ENCODE measurements around the gene GPR137.

DNA sequence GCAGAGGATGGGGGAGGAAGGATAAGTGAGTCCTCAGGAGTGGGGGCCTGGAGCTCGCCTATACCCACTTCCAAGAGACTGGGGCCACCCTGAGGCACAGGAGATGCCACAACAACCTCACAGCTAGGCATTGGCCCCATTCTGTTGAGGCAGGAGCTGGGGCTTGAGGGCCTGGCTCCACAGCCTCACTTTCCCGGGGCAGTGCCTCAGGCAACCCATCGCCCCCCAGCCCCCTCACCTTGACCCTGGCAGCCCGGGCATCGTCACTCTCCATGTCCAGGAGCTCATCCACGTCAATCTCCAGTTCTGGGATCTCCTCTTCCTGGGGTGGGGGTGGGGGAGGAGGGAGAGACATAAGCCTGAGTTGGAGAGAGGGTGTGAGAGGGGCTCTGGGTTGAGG lies 40.7 kb upstream of the GPR137 start:
- TF ChIP-seq POLR2AphosphoS5 (IDR thresholded peaks at IDR 0.05; ENCODE audit: low read depth, low read length) (peak; percentile 39; the same call in 1 of the 2 replicates), POLR2A (IDR thresholded peaks at IDR 0.05; ENCODE audit: borderline replicate concordance, extremely low read depth, insufficient read depth, insufficient read length) (no peak), EZH2 (IDR thresholded peaks at IDR 0.05) (no peak), CEBPB (IDR thresholded peaks at IDR 0.05; ENCODE audit: low read depth) (no peak), ELF1 (IDR thresholded peaks at IDR 0.05; ENCODE audit: borderline replicate concordance, low read depth) (no peak), RAD21 (IDR thresholded peaks at IDR 0.05; ENCODE audit: low read depth) (no peak), ZFX (IDR thresholded peaks at IDR 0.05) (no peak)
- TF ChIP-seq, protein P1, sequence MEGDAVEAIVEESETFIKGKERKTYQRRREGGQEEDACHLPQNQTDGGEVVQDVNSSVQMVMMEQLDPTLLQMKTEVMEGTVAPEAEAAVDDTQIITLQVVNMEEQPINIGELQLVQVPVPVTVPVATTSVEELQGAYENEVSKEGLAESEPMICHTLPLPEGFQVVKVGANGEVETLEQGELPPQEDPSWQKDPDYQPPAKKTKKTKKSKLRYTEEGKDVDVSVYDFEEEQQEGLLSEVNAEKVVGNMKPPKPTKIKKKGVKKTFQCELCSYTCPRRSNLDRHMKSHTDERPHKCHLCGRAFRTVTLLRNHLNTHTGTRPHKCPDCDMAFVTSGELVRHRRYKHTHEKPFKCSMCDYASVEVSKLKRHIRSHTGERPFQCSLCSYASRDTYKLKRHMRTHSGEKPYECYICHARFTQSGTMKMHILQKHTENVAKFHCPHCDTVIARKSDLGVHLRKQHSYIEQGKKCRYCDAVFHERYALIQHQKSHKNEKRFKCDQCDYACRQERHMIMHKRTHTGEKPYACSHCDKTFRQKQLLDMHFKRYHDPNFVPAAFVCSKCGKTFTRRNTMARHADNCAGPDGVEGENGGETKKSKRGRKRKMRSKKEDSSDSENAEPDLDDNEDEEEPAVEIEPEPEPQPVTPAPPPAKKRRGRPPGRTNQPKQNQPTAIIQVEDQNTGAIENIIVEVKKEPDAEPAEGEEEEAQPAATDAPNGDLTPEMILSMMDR (IDR thresholded peaks at IDR 0.05 in 2 of 3, conservative IDR thresholded peaks at IDR 0.05 in 1 of 3; ENCODE audit: borderline replicate concordance in 1 of 3, insufficient read depth in 1 of 3, low read depth in 2 of 3, low read length in 2 of 3), result no peak
- TF ChIP-seq, protein P2, sequence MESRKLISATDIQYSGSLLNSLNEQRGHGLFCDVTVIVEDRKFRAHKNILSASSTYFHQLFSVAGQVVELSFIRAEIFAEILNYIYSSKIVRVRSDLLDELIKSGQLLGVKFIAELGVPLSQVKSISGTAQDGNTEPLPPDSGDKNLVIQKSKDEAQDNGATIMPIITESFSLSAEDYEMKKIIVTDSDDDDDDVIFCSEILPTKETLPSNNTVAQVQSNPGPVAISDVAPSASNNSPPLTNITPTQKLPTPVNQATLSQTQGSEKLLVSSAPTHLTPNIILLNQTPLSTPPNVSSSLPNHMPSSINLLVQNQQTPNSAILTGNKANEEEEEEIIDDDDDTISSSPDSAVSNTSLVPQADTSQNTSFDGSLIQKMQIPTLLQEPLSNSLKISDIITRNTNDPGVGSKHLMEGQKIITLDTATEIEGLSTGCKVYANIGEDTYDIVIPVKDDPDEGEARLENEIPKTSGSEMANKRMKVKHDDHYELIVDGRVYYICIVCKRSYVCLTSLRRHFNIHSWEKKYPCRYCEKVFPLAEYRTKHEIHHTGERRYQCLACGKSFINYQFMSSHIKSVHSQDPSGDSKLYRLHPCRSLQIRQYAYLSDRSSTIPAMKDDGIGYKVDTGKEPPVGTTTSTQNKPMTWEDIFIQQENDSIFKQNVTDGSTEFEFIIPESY (IDR thresholded peaks at IDR 0.05; ENCODE audit: extremely low read depth, insufficient replicate concordance, low read length), result no peak

Measured in HCT116 (cell line).